Type B pancreatic cell (in vitro differentiated cells): Measurements from ENCODE around the gene COL6A1. TPM values are rescaled to one million over a fixed set of nuclear protein-coding genes. Genes with fewer than 3 reads are reported as not detected.

Experiments
- DNase-seq: peaks from one replicate; pipeline ENCODE4 v3.0.0; 2021; ENCODE audit warnings: mixed read lengths; ENCODE audit not compliant: unreplicated experiment; ENCODE audit errors: extremely low spot score
- H3K27ac Mint-ChIP-seq: 2 replicates; pipeline ENCODE4 v1.8.0; 2021; ENCODE audit warnings: mild to moderate bottlenecking, mixed read lengths
- H3K27me3 Mint-ChIP-seq: 2 replicates; pipeline ENCODE4 v1.8.0; 2021; ENCODE audit warnings: mixed read lengths
- H3K36me3 Mint-ChIP-seq: 2 replicates; pipeline ENCODE4 v1.8.0; 2021; ENCODE audit warnings: mixed read lengths
- H3K4me1 Mint-ChIP-seq: one replicate; pipeline ENCODE4 v1.8.0; 2021; ENCODE audit warnings: mixed read lengths; ENCODE audit not compliant: unreplicated experiment
- H3K4me3 Mint-ChIP-seq: 2 replicates; pipeline ENCODE4 v1.8.0; 2021; ENCODE audit warnings: mild to moderate bottlenecking, mixed read lengths
- H3K9me3 Mint-ChIP-seq: 2 replicates; pipeline ENCODE4 v1.8.0; 2021; ENCODE audit warnings: mixed read lengths
- CTCF ChIP-seq: fragments of 200-600 bp; sonication (generic); conservative IDR thresholded peaks from 2 replicates; pipeline ENCODE4 v1.5.0; 2021; ENCODE audit warnings: antibody characterized with exemption, mild to moderate bottlenecking
- total RNA-seq: library from RNA; stranded (reverse); gene quantifications from 2 replicates; pipeline ENCODE4 v1.2.1, GENCODE V29; 2021; ENCODE audit warnings: low replicate concordance

COL6A1 gene
- total RNA-seq, 1 donor from 2014 or later: 167 TPM

GRCh38 chr21:46009951-46010705 is 28.6 kb downstream of the COL6A1 start:
- Mint-ChIP-seq H3K36me3 (no peaks in the 10 kb centered on the region), H3K27ac (no peak overlapping the region)
- DNase-seq: no peak

GRCh38 chr21:46011267-46011967 is 29.8 kb downstream of the COL6A1 start:
- Mint-ChIP-seq H3K36me3 (no peaks in the 10 kb centered on the region), H3K4me1 (peaks cover 5% of the 10 kb centered on the region), H3K27ac (no peak overlapping the region), H3K27me3 (peaks cover 2% of the 10 kb centered on the region), H3K4me3 (no peak overlapping the region), H3K9me3 (no peaks in the 10 kb centered on the region)
- no peak for TF ChIP-seq CTCF
- DNase-seq: no peak

More at GRCh38 chr21:46009951-46010705, 28.6 kb downstream of the COL6A1 start:
- Mint-ChIP-seq H3K4me3 (no peak overlapping the region), H3K27me3 (no peaks in the 10 kb centered on the region), H3K4me1 (peaks cover 5% of the 10 kb centered on the region), H3K9me3 (no peaks in the 10 kb centered on the region)
- TF ChIP-seq CTCF: no peak

- Mint-ChIP-seq H3K4me1 (peaks cover 5% of the 10 kb centered on the region), H3K4me3 (no peak overlapping the region), H3K36me3 (no peaks in the 10 kb centered on the region), H3K27ac (no peak overlapping the region), H3K27me3 (peaks cover 2% of the 10 kb centered on the region), H3K9me3 (no peaks in the 10 kb centered on the region)
- DNase-seq: no peak
- TF ChIP-seq CTCF: no peak
Measured at GRCh38 chr21:46012154-46012553, 30.6 kb downstream of the COL6A1 start.

GRCh38 chr21:46014828-46015227 is 33.3 kb downstream of the COL6A1 start:
- Mint-ChIP-seq H3K27ac (no peak overlapping the region), H3K4me3 (no peak overlapping the region), H3K9me3 (no peaks in the 10 kb centered on the region), H3K4me1 (peaks cover 4% of the 10 kb centered on the region), H3K27me3 (peaks cover 2% of the 10 kb centered on the region), H3K36me3 (no peaks in the 10 kb centered on the region)
- no peak for TF ChIP-seq CTCF
- DNase-seq: no peak

GRCh38 chr21:46017148-46017547 is 35.6 kb downstream of the COL6A1 start:
- no peak for TF ChIP-seq CTCF
- Mint-ChIP-seq H3K9me3 (no peaks in the 10 kb centered on the region), H3K4me1 (peaks cover 4% of the 10 kb centered on the region), H3K27me3 (peaks cover 2% of the 10 kb centered on the region), H3K36me3 (no peaks in the 10 kb centered on the region), H3K4me3 (no peak overlapping the region), H3K27ac (no peak overlapping the region)
- no peak for DNase-seq
